IPS-20b (cell line): ENCODE measurements around the gene ZDHHC19.
A peak's percentile ranks its signal among the peaks of the same experiment; 100 is the strongest.
"Not testable (repeated sequence)": the region's sequence is repeated elsewhere in the genome, so short reads cannot be mapped to it uniquely, and the experiment has no call there.

Experiments used
- H3K27ac ChIP-seq: one replicate; pipeline ENCODE4 v1.5.1; 2013; ENCODE audit warnings: low read length
- H3K27me3 ChIP-seq: 2 replicates; pipeline ENCODE4 v1.6.1; 2013; ENCODE audit warnings: mild to moderate bottlenecking, low read length, inconsistent platforms; ENCODE audit not compliant: insufficient read depth
- H3K36me3 ChIP-seq: 2 replicates; pipeline ENCODE4 v1.6.1; 2013; ENCODE audit warnings: low read depth, mild to moderate bottlenecking, inconsistent platforms, low read length, moderate library complexity; ENCODE audit not compliant: insufficient read depth
- H3K4me1 ChIP-seq: 2 replicates; pipeline ENCODE4 v1.6.1; 2013; ENCODE audit warnings: mild to moderate bottlenecking, control low read depth, inconsistent platforms, low read length, moderate library complexity; ENCODE audit not compliant: insufficient read depth
- H3K4me3 ChIP-seq: 2 replicates; pipeline ENCODE4 v1.5.1; 2013; ENCODE audit warnings: mild to moderate bottlenecking, low read length, inconsistent platforms
- H3K9ac ChIP-seq: 2 replicates; pipeline ENCODE4 v1.6.1; 2013; ENCODE audit warnings: low read depth, mild to moderate bottlenecking, inconsistent platforms, low read length, moderate library complexity
- H3K9me3 ChIP-seq: 2 replicates; pipeline ENCODE4 v1.6.1; 2013; ENCODE audit warnings: mild to moderate bottlenecking, low read depth, low read length, inconsistent platforms; ENCODE audit not compliant: insufficient read depth

The ZDHHC19 gene

DNA sequence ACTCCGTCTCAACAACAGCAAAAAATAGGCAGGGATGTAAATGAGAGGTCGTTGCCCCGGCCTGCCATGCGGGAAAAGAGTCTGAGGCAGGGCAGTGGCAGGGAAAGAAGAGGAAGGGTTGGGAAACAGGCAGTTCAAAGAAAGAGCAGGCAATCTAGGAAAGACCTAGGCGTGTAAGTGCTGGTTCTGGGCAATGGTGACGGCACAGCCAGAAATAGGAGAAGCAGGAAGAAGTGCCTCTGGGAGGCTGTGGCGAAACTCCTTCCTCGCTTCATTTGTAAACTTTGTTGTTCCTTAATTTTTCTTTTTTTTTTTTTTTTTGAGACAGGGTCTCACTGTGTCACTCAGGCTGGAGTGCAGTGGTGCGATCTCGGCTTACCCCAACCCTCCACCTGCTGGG is 9.4 kb upstream of the ZDHHC19 start:
- Histone ChIP-seq H3K27me3 (peaks cover 7% of the 10 kb centered on the region; the same call in 1 of the 2 replicates), H3K27ac (no peak overlapping the region), H3K4me3 (no peak overlapping the region), H3K4me1 (peaks cover 9% of the 10 kb centered on the region; the same call in 1 of the 2 replicates), H3K9me3 (no peaks in the 10 kb centered on the region), H3K36me3 (no peaks in the 10 kb centered on the region), H3K9ac (no peak overlapping the region)

DNA sequence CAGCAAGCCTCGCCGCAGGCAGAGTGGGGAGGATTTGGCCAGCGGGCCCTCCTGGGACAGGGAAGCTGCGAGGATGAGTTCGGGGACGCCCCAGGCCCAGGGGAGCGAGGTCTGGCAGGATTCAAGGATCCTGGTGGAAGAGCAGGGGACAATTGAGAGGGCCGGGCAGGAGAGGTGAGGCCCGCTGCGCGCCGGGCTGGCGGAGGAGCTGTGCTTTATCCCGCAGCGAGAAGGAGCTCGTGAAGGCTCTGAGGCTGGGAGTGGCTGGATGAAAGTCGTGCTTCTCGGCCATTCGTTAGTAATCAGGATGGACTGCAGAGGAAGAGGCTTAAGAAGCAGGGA is 8.7 kb upstream of the ZDHHC19 start:
- Histone ChIP-seq H3K4me1 (peaks cover 9% of the 10 kb centered on the region; the same call in 1 of the 2 replicates), H3K4me3 (no peak overlapping the region), H3K36me3 (no peaks in the 10 kb centered on the region), H3K27ac (no peak overlapping the region), H3K27me3 (peaks cover 7% of the 10 kb centered on the region; the same call in 1 of the 2 replicates), H3K9ac (no peak overlapping the region), H3K9me3 (no peaks in the 10 kb centered on the region)

DNA sequence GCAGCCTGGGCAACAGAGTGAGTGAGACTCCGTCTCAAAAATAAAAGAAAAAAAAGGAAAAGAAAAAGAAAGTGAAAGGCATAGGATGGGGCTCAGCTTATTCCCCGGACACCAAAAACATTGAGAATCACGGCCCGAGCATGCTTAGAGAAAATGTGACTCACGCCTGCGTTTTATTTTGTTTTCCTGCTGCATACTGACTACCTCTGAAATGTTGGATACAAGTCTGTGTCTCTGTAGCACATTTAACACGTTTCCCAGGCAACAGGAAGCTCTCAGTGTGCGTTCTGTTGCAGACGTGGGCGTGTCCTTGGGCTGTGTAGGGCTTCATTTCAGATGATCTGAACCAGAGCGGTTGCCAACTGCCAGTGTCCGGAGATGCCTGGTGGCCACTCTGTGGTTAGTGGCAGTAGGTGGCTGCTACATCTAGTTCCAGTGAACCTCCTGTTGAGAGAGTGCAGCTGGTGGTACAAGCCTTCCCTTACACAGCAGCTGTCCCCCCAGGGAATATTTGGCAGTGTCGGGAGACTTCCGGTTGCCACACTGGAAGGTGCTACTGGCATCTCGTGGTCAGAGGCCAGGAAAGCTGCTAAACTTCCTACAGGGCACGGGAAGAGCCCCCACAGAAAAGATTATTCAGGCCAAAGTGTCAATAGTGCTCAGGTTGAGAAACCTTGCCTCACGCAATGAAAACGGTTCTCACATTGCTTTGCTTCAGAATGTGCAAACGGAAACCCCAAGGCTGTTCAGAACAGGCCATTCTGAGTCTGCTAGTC is 8.2 kb upstream of the ZDHHC19 start:
- Histone ChIP-seq H3K4me1 (peaks cover 9% of the 10 kb centered on the region; the same call in 1 of the 2 replicates), H3K9ac (no peak overlapping the region), H3K27me3 (peaks cover 7% of the 10 kb centered on the region; the same call in 1 of the 2 replicates), H3K9me3 (no peaks in the 10 kb centered on the region), H3K36me3 (no peaks in the 10 kb centered on the region), H3K4me3 (no peak overlapping the region), H3K27ac (no peak overlapping the region)

DNA sequence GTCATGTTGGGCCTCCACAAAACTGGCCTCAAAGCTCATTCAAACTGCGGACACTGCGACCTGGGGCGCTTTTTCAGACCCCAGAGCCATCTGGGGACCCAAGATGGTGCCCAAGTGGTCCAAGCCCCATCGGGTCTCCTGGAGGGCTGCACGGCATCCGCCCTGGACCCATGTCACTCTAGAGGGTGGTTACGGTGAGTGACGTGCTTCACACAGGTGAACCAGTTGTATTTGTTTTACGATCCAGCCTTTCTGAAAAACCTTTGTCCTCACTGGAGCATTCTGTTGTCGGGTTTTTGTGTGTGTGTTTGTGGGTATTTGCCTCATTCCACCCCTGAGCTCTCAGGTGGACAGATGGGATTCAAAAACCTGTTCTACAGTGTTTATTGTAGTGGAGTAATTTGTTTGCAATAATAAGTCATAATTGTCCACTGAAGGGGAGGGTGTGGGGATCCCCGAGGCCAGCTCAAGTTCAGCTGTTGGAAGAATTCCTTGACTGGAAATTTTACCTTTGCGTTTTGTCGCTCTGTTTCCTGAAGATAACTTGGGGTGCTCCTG is 7.0 kb upstream of the ZDHHC19 start:
- H3K27ac ChIP-seq: no peak overlapping the region
- peaks cover 9% of the 10 kb centered on the region; the same call in 1 of the 2 replicates for H3K4me1 ChIP-seq
- peaks cover 7% of the 10 kb centered on the region; the same call in 1 of the 2 replicates for H3K27me3 ChIP-seq
- no peak overlapping the region for H3K4me3 ChIP-seq
- no peaks in the 10 kb centered on the region for H3K36me3 ChIP-seq
- no peaks in the 10 kb centered on the region for H3K9me3 ChIP-seq
- H3K9ac ChIP-seq: no peak overlapping the region

DNA sequence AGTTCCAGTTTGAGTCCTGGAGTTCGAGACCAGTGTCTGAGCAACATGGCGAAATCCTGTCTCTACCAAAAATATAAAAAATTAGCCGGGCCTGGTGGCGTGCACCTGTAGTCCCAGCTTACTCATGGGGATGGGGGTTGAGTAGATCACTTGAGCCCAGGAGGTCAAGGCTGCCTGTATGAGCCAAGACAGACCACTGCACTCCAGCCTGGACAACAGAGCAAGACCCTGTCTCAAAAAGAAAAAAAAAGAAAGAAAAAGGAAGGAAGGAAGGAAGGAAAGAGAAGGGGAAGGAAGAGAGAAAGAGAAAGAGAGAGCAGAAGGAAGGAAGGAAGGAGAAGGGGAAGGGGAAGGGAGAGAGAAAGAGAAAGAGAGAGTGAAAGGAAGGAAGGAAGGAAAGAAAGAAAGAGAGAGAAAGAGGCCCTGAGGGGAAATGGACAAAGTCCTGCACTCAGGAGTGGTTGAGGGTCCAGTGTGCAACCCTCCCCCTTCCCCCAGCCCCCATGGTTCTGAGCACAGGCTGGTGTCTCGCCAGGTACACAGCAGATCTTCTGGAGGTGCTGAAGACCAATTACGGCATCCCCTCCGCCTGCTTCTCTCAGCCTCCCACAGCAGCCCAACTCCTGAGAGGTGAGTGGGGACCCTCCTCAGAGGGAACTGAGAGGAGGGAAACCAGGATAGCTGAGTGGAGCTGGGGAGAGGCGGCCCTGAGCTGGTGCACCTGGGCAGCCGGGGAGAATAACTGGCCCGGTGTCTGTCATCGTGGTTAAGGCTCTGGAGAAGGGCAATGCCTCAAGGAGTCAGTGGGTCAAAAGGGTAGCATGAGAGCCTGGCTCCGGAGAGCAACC is 6.3 kb upstream of the ZDHHC19 start:
- Histone ChIP-seq H3K9me3 (no peaks in the 10 kb centered on the region), H3K27me3 (peaks cover 7% of the 10 kb centered on the region; the same call in 1 of the 2 replicates), H3K9ac (peak overlapping the region; percentile 48; the same call in 1 of the 2 replicates), H3K4me3 (peak overlapping the region; percentile 72; the same call in 1 of the 2 replicates), H3K4me1 (peaks cover 9% of the 10 kb centered on the region; the same call in 1 of the 2 replicates), H3K27ac (no peak overlapping the region), H3K36me3 (no peaks in the 10 kb centered on the region)

DNA sequence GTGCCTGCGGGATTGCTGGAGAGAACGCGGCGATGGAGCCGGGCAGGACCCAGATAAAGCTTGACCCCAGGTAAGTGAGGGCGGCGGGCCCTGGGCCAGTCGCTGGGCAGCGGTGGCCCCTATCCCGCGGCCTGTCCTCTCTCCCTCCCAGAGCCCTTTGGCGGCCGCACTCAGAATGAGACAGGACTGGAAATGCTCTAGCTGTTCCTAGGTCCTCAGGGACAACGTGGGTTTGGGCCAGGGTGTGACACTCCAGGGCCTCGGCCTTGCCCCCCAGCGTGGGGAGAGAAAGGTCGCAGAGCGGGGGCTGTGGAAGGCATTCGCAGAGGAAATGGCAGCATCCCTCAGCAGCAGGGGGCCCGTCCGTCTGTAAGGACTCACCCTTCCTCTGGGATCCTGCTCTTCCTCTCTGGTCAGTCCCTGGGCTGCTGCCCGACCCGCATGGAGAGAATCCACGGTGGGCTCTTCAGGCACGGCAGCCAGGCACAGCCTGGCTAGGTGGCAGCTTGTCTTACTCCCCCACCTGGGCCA is 5.5 kb upstream of the ZDHHC19 start:
- H3K36me3 ChIP-seq: no peaks in the 10 kb centered on the region
- no peak overlapping the region for H3K27ac ChIP-seq
- H3K4me1 ChIP-seq: peaks cover 9% of the 10 kb centered on the region; the same call in 1 of the 2 replicates
- H3K4me3 ChIP-seq: peak overlapping the region; percentile 72; the same call in 1 of the 2 replicates
- no peaks in the 10 kb centered on the region for H3K9me3 ChIP-seq
- peaks cover 7% of the 10 kb centered on the region; the same call in 1 of the 2 replicates for H3K27me3 ChIP-seq
- H3K9ac ChIP-seq: peak overlapping the region; percentile 48; the same call in 1 of the 2 replicates

DNA sequence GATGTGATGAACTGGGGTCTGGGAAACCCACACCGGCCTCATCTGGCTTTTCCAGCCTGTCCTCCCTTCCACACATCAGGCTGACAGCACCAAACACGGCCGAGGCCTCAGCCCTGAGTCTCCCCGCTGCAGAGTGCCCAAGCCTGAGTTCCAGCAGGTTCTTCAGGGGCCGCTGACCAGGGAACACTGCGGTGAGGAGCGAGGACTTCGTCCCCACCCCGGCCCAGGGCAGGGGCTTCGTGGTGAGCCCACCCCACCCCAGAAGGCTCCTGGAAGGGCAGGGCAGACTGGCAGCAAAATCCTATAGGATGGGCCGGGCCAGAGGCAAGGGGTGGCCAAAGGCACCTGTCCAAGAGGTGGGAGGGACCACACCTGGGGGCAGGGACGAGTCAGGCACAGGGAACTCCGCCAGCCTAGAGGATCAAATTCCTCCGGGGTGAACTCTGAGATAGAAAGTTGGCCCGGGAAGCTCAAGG is 4.9 kb upstream of the ZDHHC19 start, which contains the start of gene SLC51A:
Gene SLC51A (plus strand): TSS at position 446 of the 476 bp plus-strand sequence. CDS start 179 bp downstream, outside the sequence.
- Histone ChIP-seq H3K4me1 (peaks cover 9% of the 10 kb centered on the region; the same call in 1 of the 2 replicates), H3K36me3 (no peaks in the 10 kb centered on the region), H3K27me3 (peaks cover 7% of the 10 kb centered on the region; the same call in 1 of the 2 replicates), H3K27ac (no peak within 1 kb of the TSS), H3K9ac (peak within 1 kb of the TSS; percentile 48; the same call in 1 of the 2 replicates), H3K4me3 (peak within 1 kb of the TSS; percentile 72; the same call in 1 of the 2 replicates), H3K9me3 (no peaks in the 10 kb centered on the region)

DNA sequence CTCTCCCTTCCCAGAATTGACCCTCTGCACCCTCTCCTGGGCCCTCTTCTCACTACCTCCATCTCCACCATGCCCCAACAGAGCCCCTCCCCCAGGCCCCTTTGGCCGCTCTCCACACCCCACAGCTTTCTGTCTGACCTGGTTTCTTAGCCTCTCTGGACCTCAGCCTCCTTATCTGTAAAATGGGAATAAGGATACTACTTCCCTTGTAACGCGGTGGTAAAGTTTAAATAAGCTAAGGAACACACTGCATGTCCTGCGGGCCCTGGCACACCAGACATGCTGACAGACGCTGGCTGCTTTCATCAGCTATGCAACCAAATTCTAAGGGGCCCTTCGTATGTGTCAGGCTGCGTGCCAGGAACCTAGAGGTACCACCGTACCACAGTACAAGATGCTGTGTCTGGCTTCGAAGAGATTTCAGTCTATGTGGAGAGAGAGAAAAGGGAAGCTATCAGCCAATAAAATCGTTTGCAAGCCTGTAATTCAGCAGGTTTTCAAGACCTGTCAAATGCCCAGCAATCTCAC is 4.4 kb upstream of the ZDHHC19 start:
- H3K27ac ChIP-seq: no peak overlapping the region
- H3K9me3 ChIP-seq: no peaks in the 10 kb centered on the region
- H3K36me3 ChIP-seq: no peaks in the 10 kb centered on the region
- no peak overlapping the region; the same call in 1 of the 2 replicates for H3K4me3 ChIP-seq
- H3K27me3 ChIP-seq: peaks cover 7% of the 10 kb centered on the region; the same call in 1 of the 2 replicates
- H3K9ac ChIP-seq: no peak overlapping the region
- H3K4me1 ChIP-seq: peaks cover 9% of the 10 kb centered on the region; the same call in 1 of the 2 replicates

DNA sequence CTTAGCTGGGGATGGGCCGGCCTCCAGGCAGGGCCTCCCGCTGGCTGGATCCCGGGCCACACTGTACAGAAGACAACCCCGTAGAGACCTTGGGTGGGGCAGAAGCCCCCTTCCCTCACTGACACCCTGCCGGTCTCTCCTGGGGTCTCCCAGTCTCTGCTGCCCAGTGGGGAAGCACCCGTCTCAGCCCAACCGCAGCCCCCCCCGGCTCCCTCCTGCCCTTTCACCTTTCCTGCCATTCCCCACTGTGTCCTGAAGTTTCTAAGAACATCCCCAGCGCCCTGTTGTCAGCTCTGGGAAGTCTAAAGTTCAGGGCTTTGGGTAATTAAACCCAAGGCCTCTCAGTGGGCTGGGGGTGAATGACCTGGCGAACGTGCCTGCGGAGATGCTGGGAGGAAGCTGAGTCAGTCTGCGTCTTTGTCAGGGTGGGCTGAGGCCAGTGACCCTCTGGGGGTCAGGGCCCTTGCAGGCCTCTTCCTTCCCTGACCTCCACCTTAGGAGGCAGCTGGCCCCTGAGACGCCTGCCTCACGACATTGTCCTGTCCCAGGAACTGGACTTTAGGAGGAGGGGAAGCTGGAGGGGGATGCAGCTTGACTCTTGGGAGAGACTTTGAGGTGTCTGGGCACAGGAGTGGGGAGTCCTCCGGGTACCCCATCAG is 3.7 kb upstream of the ZDHHC19 start:
- Histone ChIP-seq H3K36me3 (no peaks in the 10 kb centered on the region), H3K9ac (no peak overlapping the region)

DNA sequence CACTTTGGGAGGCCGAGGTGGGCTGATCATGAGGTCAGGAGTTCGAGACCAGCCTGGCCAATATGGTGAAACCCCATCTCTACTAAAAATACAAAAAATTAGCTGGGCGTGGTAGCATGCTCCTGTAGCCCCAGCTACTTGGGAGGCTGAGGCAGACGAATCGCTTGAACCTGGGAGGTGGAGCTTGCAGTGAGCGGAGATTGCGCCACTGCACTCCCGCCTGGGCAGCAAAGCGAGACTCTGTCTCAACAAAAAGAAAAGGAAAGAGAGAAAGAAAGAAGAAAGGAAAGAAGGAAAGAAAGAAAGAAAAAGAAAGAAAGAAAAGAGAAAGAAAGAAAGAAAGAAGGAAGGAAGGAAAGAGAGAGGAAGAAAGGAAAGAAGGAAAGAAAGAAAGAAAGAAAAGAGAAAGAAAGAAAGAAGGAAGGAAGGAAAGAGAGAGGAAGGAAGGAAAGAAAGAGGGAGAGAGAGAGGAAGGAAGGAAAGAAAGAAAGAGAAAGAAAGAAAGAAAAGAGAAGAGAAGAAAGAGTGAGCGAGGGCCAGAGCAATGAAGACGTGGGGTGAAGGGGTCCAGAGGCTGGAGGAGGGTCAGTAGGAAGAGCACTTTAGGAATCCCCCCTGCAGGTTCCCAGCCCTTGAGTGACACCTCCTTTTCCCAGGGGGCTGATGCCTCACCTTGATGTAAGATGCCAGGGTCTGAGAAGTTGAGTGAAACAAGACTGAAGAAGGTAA is 1.1 kb downstream of the ZDHHC19 start:
- not testable (repeated sequence) for H3K9ac ChIP-seq, H3K9me3 ChIP-seq, H3K27ac ChIP-seq, H3K4me1 ChIP-seq, H3K4me3 ChIP-seq, H3K36me3 ChIP-seq
- H3K27me3 ChIP-seq: peaks cover 19% of the 10 kb centered on the region

More for the DNA sequence above, 3.7 kb upstream of the ZDHHC19 start:
- Histone ChIP-seq H3K9me3 (no peaks in the 10 kb centered on the region), H3K27me3 (peaks cover 7% of the 10 kb centered on the region; the same call in 1 of the 2 replicates), H3K4me3 (no peak overlapping the region), H3K4me1 (peaks cover 9% of the 10 kb centered on the region; the same call in 1 of the 2 replicates), H3K27ac (no peak overlapping the region)
